Measurements from ENCODE around the gene RARRES2.

DNA sequence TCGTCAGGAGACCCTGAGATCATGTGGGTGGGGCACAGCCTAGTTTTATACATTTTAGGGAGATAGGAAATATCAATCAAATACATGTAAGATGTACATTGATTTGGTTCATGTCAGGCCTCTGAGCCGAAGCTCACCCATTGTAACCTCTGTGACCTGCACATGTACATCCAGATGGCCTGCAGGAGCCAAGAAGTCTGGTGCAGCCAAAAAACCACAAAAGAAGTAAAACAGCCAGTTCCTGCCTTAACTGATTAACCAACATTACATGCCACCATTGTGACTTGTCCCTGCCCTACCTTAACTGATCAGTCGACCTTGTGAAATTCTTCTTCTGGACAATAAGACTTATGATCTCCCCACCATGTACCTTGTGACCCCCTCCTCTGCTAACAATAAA is 34.3 kb downstream of the RARRES2 start:
- TF ChIP-seq ZC3H10 (CRISPR knock-in tag; IDR thresholded peaks at IDR 0.05) (no peak), SNAI2 (CRISPR knock-in tag; IDR thresholded peaks at IDR 0.05) (no peak), BACH2 (CRISPR knock-in tag; IDR thresholded peaks at IDR 0.05; ENCODE audit: borderline replicate concordance) (no peak), TOX (CRISPR knock-in tag; IDR thresholded peaks at IDR 0.05; ENCODE audit: borderline replicate concordance) (no peak), GLIS3 (CRISPR knock-in tag; IDR thresholded peaks at IDR 0.05) (no peak)
- TF ChIP-seq, protein P1, sequence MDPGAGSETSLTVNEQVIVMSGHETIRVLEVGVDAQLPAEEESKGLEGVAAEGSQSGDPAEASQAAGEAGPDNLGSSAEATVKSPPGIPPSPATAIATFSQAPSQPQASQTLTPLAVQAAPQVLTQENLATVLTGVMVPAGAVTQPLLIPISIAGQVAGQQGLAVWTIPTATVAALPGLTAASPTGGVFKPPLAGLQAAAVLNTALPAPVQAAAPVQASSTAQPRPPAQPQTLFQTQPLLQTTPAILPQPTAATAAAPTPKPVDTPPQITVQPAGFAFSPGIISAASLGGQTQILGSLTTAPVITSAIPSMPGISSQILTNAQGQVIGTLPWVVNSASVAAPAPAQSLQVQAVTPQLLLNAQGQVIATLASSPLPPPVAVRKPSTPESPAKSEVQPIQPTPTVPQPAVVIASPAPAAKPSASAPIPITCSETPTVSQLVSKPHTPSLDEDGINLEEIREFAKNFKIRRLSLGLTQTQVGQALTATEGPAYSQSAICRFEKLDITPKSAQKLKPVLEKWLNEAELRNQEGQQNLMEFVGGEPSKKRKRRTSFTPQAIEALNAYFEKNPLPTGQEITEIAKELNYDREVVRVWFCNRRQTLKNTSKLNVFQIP (CRISPR knock-in tag; IDR thresholded peaks at IDR 0.05; ENCODE audit: borderline replicate concordance, low read depth), result no peak

Data from SK-N-SH treated with all-trans-retinoic acid at 6 μM for 48 hours (cell line).